Dendritic cell treated with granulocyte-macrophage colony-stimulating factor and Interleukin-4, amounts not matched to agents 40 ng/mL and 50 ng/mL, for 4 days (primary cell): ENCODE measurements around the gene C8A.

ENCODE experiments used
- H3K27ac Mint-ChIP-seq: one replicate; pipeline ENCODE4 v1.8.0; 2022; ENCODE audit warnings: mild to moderate bottlenecking, mixed read lengths
- H3K27me3 Mint-ChIP-seq: one replicate; pipeline ENCODE4 v1.8.0; 2022; ENCODE audit warnings: mild to moderate bottlenecking, mixed read lengths
- H3K36me3 Mint-ChIP-seq: one replicate; pipeline ENCODE4 v1.8.0; 2022; ENCODE audit warnings: low read depth, mixed read lengths
- H3K4me1 Mint-ChIP-seq: one replicate; pipeline ENCODE4 v1.8.0; 2022; ENCODE audit warnings: low read depth, mixed read lengths
- H3K4me3 Mint-ChIP-seq: one replicate; pipeline ENCODE4 v1.8.0; 2022; ENCODE audit warnings: mild to moderate bottlenecking, moderate library complexity, mixed read lengths
- H3K9me3 Mint-ChIP-seq: one replicate; pipeline ENCODE4 v1.8.0; 2022; ENCODE audit warnings: mixed read lengths
- intact Hi-C: fragments of 100-400 bp; cut with micrococcal nuclease; formaldehyde crosslinking; loops from one replicate; pipeline ENCODE4 v1.15.0; 2022

Gene C8A

DNA sequence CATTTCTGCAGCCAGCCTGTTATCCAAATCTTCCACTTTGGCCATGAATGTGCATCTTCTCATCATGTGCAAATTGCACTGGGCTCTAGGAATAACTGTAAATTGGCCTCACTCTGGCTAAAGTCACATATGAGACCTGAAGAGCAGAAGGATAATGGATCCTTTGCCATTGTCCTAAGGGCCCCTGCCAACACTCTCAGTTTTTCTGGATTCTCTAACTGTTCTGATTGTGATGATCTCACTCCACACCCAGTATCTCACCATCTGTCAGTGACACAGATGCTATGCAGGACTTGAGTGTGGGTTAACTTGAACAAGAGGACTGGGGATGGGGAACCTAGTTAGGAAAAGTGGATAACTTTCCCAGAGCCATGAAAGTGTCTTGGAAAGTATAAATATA is 26.9 kb upstream of the C8A start:
- no peaks in the 10 kb centered on the region for H3K4me1 Mint-ChIP-seq
- H3K4me3 Mint-ChIP-seq, result no peak overlapping the region
- peaks cover 14% of the 10 kb centered on the region for H3K27me3 Mint-ChIP-seq
- H3K9me3 Mint-ChIP-seq, result no peaks in the 10 kb centered on the region
- intact Hi-C loops, result no loop called here
- no peak overlapping the region for H3K27ac Mint-ChIP-seq
- H3K36me3 Mint-ChIP-seq, result no peaks in the 10 kb centered on the region

DNA sequence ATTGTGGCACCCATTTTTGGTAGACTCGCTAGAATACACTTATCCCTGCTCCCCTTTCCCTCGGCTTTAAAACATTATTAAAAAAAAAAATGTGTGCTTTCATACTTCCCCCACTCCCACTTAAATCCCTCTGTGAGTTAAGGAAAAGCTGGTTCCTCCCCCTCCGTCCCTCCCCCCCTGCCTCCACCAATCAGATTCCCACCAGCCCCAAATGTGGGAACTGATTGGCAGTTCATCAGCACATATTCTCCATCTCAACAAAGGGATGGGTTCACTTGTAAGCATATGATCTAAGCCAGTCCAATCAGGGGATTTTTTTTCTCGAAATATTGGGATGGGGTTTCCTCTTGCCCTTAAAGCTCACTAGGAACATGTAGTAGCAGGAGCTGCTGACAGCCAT is 24.5 kb upstream of the C8A start:
- no peak overlapping the region for H3K27ac Mint-ChIP-seq
- peaks cover 13% of the 10 kb centered on the region for H3K27me3 Mint-ChIP-seq
- H3K4me3 Mint-ChIP-seq, result no peak overlapping the region
- no peaks in the 10 kb centered on the region for H3K36me3 Mint-ChIP-seq
- no peaks in the 10 kb centered on the region for H3K9me3 Mint-ChIP-seq
- no peaks in the 10 kb centered on the region for H3K4me1 Mint-ChIP-seq
- intact Hi-C loops, result loop anchor here (5.0 kb wide), 2 partner anchors 1217 to 1332 kb away; no protein-coding TSS in a partner anchor

DNA sequence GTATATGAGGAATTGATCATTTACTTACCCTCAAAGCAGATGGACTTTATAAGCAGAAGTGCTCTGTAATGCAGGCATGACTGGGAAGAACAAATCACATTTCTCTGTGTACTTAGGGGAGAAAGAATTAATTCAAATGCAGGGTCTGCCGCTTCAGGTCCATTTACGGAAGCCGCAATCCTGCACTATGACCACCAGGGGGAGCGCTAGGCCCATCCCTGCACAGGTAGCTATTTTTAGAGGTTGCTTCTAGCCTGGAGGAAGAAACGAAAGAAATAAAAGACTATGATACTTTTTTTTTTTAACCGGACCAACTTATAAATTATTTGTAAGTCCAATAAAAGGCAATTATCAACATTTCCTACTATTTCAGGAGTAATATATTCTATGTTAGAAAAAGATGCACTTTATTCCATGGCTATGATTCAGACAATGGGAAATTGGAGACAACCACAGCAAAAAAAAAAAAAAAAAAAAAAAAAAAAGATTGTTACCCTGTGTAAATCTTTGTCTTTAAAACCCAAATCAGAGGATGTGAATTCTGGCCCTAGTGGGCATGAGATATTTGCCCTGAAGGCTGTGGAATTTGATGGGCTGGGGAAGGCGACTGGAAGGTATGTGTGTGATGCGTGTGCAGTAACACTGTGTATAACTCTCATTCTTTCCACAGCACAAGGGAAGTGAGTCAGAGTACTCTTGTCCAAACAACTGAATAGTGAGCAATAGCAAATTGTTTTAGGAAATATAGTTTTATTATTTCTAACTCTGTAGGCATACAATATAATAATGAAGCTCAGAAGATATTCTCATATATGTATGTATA is 22.5 kb upstream of the C8A start:
- Mint-ChIP-seq H3K27ac (no peak overlapping the region), H3K9me3 (no peaks in the 10 kb centered on the region), H3K36me3 (no peaks in the 10 kb centered on the region), H3K4me1 (no peaks in the 10 kb centered on the region), H3K4me3 (no peak overlapping the region), H3K27me3 (peaks cover 12% of the 10 kb centered on the region)
- intact Hi-C loops, result loop anchor here (1.0 to 5.0 kb wide), 3 partner anchors 136 to 1330 kb away; no protein-coding TSS in a partner anchor

DNA sequence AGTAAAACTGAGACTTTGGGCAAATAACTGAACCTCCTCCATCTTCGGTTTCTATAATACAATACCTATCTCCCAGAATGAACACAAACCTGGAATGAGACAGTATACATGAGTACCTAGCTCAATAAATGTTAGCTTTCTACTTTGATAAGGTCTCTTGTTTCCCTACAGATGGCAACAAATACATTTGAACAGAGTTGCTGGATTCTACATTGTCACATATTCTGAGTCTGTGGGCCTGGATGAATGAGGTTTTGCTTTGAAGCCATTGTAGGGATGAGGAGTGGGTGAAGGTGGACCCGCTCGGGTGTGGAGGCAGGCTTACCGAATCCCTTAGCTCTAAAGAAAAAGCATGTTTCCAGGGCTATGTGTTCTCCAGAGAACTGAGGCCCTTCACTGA is 21.5 kb upstream of the C8A start:
- intact Hi-C loops, result loop anchor here (5.0 kb wide), 2 partner anchors 1214 to 1329 kb away; no protein-coding TSS in a partner anchor
- Mint-ChIP-seq H3K27ac (no peak overlapping the region), H3K9me3 (no peaks in the 10 kb centered on the region), H3K4me3 (no peak overlapping the region), H3K27me3 (peaks cover 12% of the 10 kb centered on the region), H3K36me3 (no peaks in the 10 kb centered on the region), H3K4me1 (no peaks in the 10 kb centered on the region)

DNA sequence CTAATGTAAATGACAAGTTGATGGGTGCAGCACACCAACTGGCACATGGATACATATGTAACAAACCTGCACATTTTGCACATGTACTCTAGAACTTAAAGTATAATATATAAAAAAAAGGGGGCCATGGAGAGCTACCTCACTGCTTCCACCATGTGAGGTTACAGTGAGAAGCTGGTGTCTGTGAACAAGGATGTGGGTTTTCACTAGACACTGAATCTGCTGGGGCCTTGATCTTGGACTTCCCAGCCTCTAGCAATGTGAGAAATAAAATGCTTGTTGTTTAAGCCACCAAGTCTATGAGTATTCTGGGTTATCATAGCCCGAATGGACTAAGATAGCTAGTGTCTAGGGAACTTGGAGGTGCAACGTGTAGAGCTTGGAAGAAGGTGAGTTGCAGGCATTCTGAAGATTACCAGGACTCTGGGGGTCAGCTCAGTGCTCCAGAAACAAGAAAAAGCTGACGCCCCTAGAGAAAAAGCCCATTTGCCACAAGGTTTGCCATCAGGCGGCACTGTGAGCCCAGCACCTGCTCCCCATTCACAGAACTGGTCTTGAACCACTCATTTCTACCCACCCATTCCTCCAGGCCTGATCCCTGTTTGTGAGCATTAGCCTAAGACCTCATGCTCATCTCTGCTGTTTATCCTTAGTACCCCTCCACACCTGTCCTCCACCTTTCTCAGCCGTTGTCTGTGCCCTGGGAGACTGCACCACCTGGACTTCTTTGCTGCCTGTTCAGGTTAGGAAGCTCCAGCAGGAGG is 20.3 kb upstream of the C8A start:
- Mint-ChIP-seq H3K9me3 (no peaks in the 10 kb centered on the region), H3K36me3 (no peaks in the 10 kb centered on the region), H3K4me3 (no peak overlapping the region), H3K27me3 (peaks cover 8% of the 10 kb centered on the region), H3K4me1 (no peaks in the 10 kb centered on the region), H3K27ac (no peak overlapping the region)
- intact Hi-C loops, result loop anchor here (5.0 kb wide), 2 partner anchors 1213 to 1328 kb away; no protein-coding TSS in a partner anchor

DNA sequence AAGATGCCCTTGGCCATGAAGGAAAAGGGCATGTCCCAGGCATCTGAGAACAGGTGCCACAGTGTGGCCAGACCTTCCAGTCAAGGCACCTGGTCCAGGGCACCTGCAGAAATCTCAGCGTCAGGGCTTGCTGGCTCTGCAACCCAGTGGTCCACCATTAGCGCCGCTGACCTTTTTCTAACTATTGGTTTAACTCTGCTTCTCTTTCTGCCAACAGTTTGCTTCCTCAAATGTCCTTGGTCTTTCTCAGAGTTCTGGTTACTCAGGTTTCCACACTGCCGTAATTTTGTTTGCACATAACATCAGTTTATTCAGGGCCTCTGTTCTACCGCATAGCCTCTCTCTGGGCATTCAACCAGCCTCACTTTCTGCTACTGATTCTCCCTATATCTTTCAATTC is 18.9 kb upstream of the C8A start:
- H3K9me3 Mint-ChIP-seq, result no peaks in the 10 kb centered on the region
- peaks cover 8% of the 10 kb centered on the region for H3K27me3 Mint-ChIP-seq
- H3K4me1 Mint-ChIP-seq, result no peaks in the 10 kb centered on the region
- H3K27ac Mint-ChIP-seq, result no peak overlapping the region
- no peak overlapping the region for H3K4me3 Mint-ChIP-seq
- intact Hi-C loops, result no loop called here
- no peaks in the 10 kb centered on the region for H3K36me3 Mint-ChIP-seq

DNA sequence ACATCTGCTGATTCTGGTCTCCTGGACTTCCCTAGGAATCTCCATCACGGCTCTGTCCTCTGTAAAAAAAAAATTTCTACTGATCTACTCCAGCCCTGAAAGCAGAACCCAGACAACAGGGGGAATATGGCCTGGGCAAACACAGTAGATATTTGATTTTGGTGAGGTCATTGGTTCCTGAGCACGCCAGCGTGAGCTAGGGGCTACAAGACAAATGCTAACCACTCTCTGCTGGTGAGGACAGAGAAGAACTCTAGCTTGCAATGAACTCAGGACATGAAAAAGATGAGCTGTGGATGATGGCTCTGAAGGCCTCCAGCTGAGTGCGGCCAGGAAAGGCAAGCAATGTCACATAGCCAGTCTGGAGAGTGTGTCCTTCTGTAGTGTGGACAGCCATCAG is 18.2 kb upstream of the C8A start:
- Mint-ChIP-seq H3K4me1 (no peaks in the 10 kb centered on the region), H3K9me3 (no peaks in the 10 kb centered on the region), H3K36me3 (no peaks in the 10 kb centered on the region), H3K4me3 (no peak overlapping the region), H3K27ac (no peak overlapping the region), H3K27me3 (peaks cover 5% of the 10 kb centered on the region)
- intact Hi-C loops, result no loop called here

DNA sequence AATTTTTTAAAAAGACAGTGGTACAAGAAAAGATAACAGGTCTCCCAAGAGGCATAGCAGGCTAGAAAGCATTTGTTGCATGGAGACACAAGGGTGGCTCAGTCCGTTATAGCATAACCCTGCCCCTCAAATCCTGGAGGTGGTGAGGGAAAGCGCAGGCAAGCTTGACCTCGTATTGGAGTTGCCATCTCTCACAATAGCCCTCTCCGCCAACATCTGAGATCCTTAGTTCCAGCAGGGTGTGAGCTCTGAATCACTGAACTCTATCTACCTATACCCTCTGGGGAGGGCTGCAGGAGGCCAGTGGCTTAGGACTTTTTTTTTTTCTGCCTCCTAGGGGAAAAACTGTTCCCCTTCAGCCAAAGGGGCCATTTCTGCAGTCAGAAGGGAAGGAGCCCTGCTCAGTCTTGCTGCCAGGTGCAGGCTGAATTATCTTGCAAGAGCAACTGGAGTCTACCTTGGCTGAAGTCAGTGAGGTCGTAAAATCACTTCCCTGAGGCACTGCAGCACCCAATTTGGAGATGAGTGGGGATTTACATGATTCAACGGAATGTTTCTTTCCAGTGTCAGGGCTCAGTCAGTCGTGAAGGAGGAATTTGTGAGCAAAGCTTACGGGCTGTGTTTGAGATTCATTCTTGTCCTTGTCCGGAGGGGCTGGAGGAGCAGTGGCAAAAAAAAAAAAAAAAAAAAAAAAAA is 17.2 kb upstream of the C8A start:
- Mint-ChIP-seq H3K4me1 (no peaks in the 10 kb centered on the region), H3K36me3 (no peaks in the 10 kb centered on the region), H3K9me3 (no peaks in the 10 kb centered on the region), H3K27me3 (peaks cover 4% of the 10 kb centered on the region), H3K4me3 (no peak overlapping the region), H3K27ac (no peak overlapping the region)
- intact Hi-C loops, result no loop called here

DNA sequence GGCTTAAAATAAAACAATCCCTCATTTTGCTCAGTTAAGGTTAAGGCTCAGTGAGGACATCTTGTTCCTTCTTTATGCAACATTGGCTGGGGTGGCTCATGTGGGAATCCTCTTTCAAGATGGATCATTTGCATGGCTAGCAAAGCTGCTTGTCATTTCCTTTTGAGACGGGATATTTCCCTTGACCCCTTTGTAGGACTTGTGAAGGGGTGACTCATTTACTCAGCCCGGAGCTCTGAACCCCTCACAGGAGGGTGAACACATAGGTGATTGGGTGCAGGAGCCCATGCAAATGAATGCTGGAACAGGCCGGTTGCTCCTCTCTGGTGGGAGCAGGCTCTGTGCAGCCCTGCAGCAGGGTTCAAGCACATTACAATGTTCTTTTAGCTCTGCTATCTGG is 15.8 kb upstream of the C8A start:
- H3K4me3 Mint-ChIP-seq, result no peak overlapping the region
- intact Hi-C loops, result no loop called here
- no peaks in the 10 kb centered on the region for H3K9me3 Mint-ChIP-seq
- peaks cover 4% of the 10 kb centered on the region for H3K27me3 Mint-ChIP-seq
- H3K4me1 Mint-ChIP-seq, result no peaks in the 10 kb centered on the region
- no peak overlapping the region for H3K27ac Mint-ChIP-seq
- H3K36me3 Mint-ChIP-seq, result no peaks in the 10 kb centered on the region

DNA sequence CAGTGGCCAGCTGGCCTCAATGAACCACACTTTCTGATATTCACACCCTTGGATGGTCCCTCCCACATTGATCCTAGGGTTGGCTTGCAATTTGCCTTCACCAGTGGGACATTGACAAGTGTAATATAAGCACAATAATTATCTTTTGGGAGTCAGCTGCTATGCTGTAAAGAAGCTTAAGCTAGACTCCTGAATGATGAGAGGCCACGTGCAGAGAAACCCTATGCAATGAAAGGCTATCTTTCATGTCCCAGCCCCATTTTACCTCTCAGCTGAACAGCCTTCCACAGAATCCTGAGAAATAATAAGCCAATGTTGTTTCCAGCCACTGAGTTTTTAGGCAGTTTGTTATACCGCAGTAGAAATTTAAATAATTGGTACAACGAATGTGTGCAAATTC is 11.1 kb upstream of the C8A start:
- intact Hi-C loops, result no loop called here
- H3K4me3 Mint-ChIP-seq, result no peak overlapping the region
- no peaks in the 10 kb centered on the region for H3K36me3 Mint-ChIP-seq
- no peak overlapping the region for H3K27ac Mint-ChIP-seq
- no peaks in the 10 kb centered on the region for H3K9me3 Mint-ChIP-seq
- H3K4me1 Mint-ChIP-seq, result no peaks in the 10 kb centered on the region
- H3K27me3 Mint-ChIP-seq, result peaks cover 1% of the 10 kb centered on the region

DNA sequence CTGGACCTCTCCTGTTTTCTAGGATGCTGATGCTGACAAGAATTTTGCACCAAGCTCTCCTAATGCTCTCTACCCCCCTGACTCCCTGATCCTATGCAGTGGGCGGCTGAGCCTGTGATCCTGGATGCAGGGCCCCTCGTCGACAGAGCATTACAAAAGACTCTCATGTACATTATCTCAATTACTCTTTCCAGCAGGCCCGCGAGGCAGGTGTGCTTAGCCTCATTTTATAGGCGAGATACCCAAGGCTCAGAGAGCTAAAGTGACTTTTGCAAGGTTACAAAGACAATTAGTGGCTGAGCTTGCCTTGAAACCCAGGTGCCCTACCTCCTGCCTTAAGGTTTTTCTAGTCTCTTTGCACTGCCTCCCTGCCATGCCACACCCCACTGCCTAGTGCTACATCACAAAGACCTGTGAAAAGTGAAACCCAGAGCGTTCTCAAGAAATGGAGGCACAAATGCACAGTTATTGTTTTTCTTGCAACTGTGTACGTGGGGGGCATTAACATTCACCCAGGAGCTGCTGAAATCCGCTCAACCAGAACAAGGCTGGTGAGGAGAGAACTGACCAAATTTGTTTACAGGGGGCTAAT is 10.0 kb upstream of the C8A start:
- Mint-ChIP-seq H3K27me3 (peaks cover 1% of the 10 kb centered on the region), H3K36me3 (no peaks in the 10 kb centered on the region), H3K4me3 (no peak overlapping the region), H3K9me3 (no peaks in the 10 kb centered on the region), H3K4me1 (no peaks in the 10 kb centered on the region), H3K27ac (no peak overlapping the region)
- intact Hi-C loops, result no loop called here

DNA sequence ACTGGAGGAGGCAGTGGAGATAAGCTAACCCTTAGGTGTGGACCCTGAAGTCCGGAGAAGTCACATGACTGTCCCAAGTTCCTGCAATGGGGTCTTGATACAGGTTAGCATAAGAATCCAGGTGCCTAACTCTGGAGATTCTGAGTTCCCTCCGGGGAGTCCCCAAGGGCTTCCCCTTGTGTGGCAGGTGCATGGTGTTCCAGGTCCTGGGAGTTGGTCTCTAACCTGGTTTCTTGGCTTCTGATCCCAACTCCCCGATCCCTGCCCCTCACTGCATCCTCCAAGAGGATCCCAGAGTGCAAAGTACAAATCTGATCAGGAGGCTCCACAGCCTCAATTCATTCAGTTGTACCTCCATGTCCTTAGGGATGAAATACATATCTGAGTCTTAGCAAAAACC is 9.3 kb upstream of the C8A start:
- Mint-ChIP-seq H3K4me3 (no peak overlapping the region), H3K27me3 (peaks cover 1% of the 10 kb centered on the region), H3K36me3 (no peaks in the 10 kb centered on the region), H3K9me3 (no peaks in the 10 kb centered on the region), H3K27ac (no peak overlapping the region), H3K4me1 (no peaks in the 10 kb centered on the region)
- intact Hi-C loops, result no loop called here

DNA sequence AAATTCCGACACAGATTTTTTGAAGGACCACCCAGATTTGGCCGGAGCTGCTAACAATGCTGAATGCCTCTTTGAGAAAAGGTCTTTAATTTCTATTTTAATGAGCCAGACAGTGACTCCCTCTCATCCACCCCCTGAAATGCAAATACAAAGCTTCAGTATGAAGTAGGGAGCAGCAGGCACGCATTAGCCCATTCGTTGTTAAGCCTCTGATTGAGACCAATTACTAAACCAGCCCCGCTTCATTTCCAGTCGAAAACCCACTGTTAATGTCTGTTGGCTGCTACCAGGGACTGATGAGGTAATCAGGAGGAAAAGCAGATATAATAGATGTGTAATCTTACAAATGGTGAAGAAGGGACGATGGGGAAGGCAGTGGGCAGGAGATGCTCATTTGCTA is 4.8 kb upstream of the C8A start:
- Mint-ChIP-seq H3K27ac (no peak overlapping the region), H3K4me1 (no peaks in the 10 kb centered on the region), H3K9me3 (no peaks in the 10 kb centered on the region), H3K27me3 (no peaks in the 10 kb centered on the region), H3K4me3 (no peak overlapping the region), H3K36me3 (no peaks in the 10 kb centered on the region)
- intact Hi-C loops, result no loop called here

DNA sequence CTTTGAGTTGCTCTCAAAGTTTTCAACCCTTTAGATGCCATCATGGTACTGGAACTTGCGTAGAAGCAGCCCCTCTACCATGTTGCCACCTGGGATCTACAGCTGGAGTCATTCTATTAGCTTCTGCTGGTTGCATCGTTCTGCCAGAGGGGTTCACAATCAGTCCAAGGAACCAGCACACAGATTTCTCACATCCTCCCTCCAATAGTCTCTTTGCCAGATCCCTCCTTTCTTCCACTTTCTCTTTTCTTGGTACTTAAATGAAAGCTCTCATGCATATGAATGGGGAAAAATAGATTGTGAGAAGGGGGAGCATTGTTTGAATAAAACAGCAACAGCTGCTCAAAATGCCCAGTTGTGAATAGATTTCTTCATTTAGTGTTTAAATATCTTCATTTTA is 4.2 kb upstream of the C8A start:
- no peaks in the 10 kb centered on the region for H3K36me3 Mint-ChIP-seq
- no peaks in the 10 kb centered on the region for H3K9me3 Mint-ChIP-seq
- no peaks in the 10 kb centered on the region for H3K27me3 Mint-ChIP-seq
- no peak overlapping the region for H3K27ac Mint-ChIP-seq
- H3K4me3 Mint-ChIP-seq, result no peak overlapping the region
- H3K4me1 Mint-ChIP-seq, result no peaks in the 10 kb centered on the region
- intact Hi-C loops, result no loop called here
